Measurements from ENCODE around the gene SAT1.

- TF ChIP-seq CTCF (IDR thresholded peaks at IDR 0.05) (no peak), POLR2A (IDR thresholded peaks at IDR 0.05) (no peak)
Observed at GRCh38 chrX:23792861-23793553, 10.0 kb downstream of the SAT1 start.
